SK-N-SH treated with all-trans-retinoic acid at 6 μM for 48 hours (cell line): ENCODE results near the gene CST3.

Source experiments
- PATZ1 ChIP-seq: fragments of 250-450 bp; sonication (Bioruptor Pico); IDR thresholded peaks from 2 replicates; pipeline ENCODE4 v1.8.0; 2020; ENCODE audit warnings: mild to moderate bottlenecking, moderate library complexity, borderline replicate concordance
- PPARA ChIP-seq: fragments of 250-450 bp; sonication (Bioruptor Pico); IDR thresholded peaks from 2 replicates; pipeline ENCODE4 v1.5.0; 2020; ENCODE audit warnings: mild to moderate bottlenecking, borderline replicate concordance
- TCF4 ChIP-seq: fragments of 250-450 bp; sonication (Bioruptor Pico); IDR thresholded peaks from 2 replicates; pipeline ENCODE4 v1.8.0; 2021; ENCODE audit warnings: mild to moderate bottlenecking, moderate library complexity, borderline replicate concordance
- ZNF70 ChIP-seq: fragments of 450-650 bp; formaldehyde crosslinking; IDR thresholded peaks from 2 replicates; pipeline ENCODE4 v1.5.0; 2020; ENCODE audit warnings: mild to moderate bottlenecking, moderate library complexity

- TF ChIP-seq TCF4 (CRISPR knock-in tag) (no peak), PPARA (no peak), ZNF70 (CRISPR knock-in tag) (no peak), PATZ1 (no peak)
Measured at GRCh38 chr20:23625236-23625964, 12.4 kb downstream of the CST3 start.
